Measurements from ENCODE around the gene IGLL5.

DNA sequence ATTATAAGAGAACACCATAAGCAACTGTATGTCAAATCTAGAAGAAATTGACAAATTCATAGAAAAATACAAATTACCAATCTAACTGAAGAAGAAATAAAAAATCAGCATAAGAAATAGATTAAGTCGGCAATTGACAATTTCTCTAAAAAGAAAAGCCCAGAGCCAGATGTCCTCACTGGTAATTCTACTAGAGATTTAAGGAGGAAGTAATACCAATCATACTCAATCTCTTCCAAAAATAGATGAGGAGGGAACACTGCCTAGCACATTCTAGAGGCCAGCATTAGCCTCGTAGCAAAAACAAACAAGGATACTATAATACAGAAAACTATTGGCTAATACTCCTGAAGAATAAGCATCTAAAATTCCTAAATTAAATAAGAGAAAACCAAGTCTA lies 40.4 kb upstream of the IGLL5 start:
- no peak for TF ChIP-seq EZH2 (IDR thresholded peaks at IDR 0.05; ENCODE audit: low read length)
- TF ChIP-seq, protein P1, sequence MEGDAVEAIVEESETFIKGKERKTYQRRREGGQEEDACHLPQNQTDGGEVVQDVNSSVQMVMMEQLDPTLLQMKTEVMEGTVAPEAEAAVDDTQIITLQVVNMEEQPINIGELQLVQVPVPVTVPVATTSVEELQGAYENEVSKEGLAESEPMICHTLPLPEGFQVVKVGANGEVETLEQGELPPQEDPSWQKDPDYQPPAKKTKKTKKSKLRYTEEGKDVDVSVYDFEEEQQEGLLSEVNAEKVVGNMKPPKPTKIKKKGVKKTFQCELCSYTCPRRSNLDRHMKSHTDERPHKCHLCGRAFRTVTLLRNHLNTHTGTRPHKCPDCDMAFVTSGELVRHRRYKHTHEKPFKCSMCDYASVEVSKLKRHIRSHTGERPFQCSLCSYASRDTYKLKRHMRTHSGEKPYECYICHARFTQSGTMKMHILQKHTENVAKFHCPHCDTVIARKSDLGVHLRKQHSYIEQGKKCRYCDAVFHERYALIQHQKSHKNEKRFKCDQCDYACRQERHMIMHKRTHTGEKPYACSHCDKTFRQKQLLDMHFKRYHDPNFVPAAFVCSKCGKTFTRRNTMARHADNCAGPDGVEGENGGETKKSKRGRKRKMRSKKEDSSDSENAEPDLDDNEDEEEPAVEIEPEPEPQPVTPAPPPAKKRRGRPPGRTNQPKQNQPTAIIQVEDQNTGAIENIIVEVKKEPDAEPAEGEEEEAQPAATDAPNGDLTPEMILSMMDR (optimal IDR thresholded peaks at IDR 0.05 in 1 of 3, IDR thresholded peaks at IDR 0.05 in 1 of 3, conservative IDR thresholded peaks at IDR 0.05 in 1 of 3; ENCODE audit: extremely low read depth in 1 of 3, insufficient read depth in 2 of 3, low read length in 3 of 3): no peak
